NT2/D1 (cell line): ENCODE measurements around the gene IL18BP.

Source experiments
- SUZ12 ChIP-seq: IDR thresholded peaks from 2 replicates; pipeline ENCODE4 v1.6.1; 2011; ENCODE audit not compliant: insufficient read length, insufficient read depth; ENCODE audit errors: extremely low read depth
- YY1 ChIP-seq: IDR thresholded peaks from 2 replicates; pipeline ENCODE4 v1.6.1; 2011; ENCODE audit not compliant: insufficient read length, insufficient read depth
- ZNF274 ChIP-seq: IDR thresholded peaks from 2 replicates; pipeline ENCODE4 v1.6.1; 2011; ENCODE audit warnings: mild to moderate bottlenecking, low read depth, low read length

GRCh38 chr11:72037554-72038311 lies 39.0 kb downstream of the IL18BP start:
- TF ChIP-seq ZNF274 (no peak), YY1 (no peak), SUZ12 (no peak)
